Panc1 (cell line): ENCODE results near the gene AGPAT1. TPM values are rescaled to one million over a fixed set of nuclear protein-coding genes. Genes with fewer than 3 reads are reported as not detected.

Experiments
- ATAC-seq: fragments of 200-7000 bp; cut with Tn5 transposase; 2 replicates; pipeline ENCODE4 v1.9.1; 2020; ENCODE audit warnings: mild to moderate bottlenecking, moderate library complexity
- BruUV-seq: library from RNA; stranded (reverse); fragments of 400-500 nt; replicated peaks from 2 replicates; lab custom pipeline; 2021; lab: Mats Ljungman, UMichigan
- CTCF ChIA-PET: fragments of 300-600 bp; sonication (Branson Sonifier 250); formaldehyde crosslinking; loops from one replicate; lab custom pipeline; 2022; ENCODE audit warnings: antibody characterized with exemption; lab: Charles Lee
- POLR2A ChIA-PET: fragments of 300-600 bp; sonication (Branson Sonifier 250); formaldehyde crosslinking; loops from one replicate; lab custom pipeline; 2022; ENCODE audit warnings: antibody characterized with exemption; lab: Charles Lee
- DNase-seq: peaks from one replicate; pipeline ENCODE4 v3.0.0-alpha.2; 2010; ENCODE audit warnings: low read depth, low spot score
- H3K27ac ChIP-seq: 2 replicates; pipeline ENCODE4 v1.5.1; 2011; ENCODE audit warnings: mild to moderate bottlenecking, low read length, inconsistent platforms
- H3K27me3 ChIP-seq: fragments of 200-500 bp; sonication (Bioruptor generic); 2 replicates; pipeline ENCODE4 v1.6.0; 2014; ENCODE audit warnings: low read length, inconsistent platforms; ENCODE audit not compliant: control insufficient read depth, insufficient read depth
- H3K36me3 ChIP-seq: fragments of 200-500 bp; sonication (Bioruptor generic); 2 replicates; pipeline ENCODE4 v1.5.1; 2014; ENCODE audit warnings: inconsistent platforms, mild to moderate bottlenecking, low read length, moderate library complexity; ENCODE audit not compliant: control insufficient read depth, insufficient read depth
- H3K4me1 ChIP-seq: 2 replicates; pipeline ENCODE4 v1.5.1; 2011; ENCODE audit warnings: inconsistent platforms, mild to moderate bottlenecking, low read length, moderate library complexity; ENCODE audit not compliant: control insufficient read depth, insufficient read depth
- H3K4me3 ChIP-seq, 2 experiments: 2 replicates each; pipeline ENCODE4 v1.5.1; 2011 to 2012; ENCODE audit warnings: low read depth in 2 of 2, low read length in 2 of 2, mild to moderate bottlenecking in 2 of 2, inconsistent platforms in 1 of 2, moderate library complexity in 1 of 2
- H3K9me3 ChIP-seq: fragments of 200-500 bp; sonication (Bioruptor generic); 2 replicates; pipeline ENCODE4 v1.5.1; 2014; ENCODE audit warnings: low read depth, mild to moderate bottlenecking, inconsistent platforms, low read length, moderate library complexity; ENCODE audit not compliant: control insufficient read depth, insufficient read depth
- CTCF ChIP-seq: fragments of 450-650 bp; IDR thresholded peaks from 2 replicates; pipeline ENCODE4 v1.5.1; 2017; ENCODE audit warnings: mild to moderate bottlenecking
- POLR2AphosphoS5 ChIP-seq: IDR thresholded peaks from 2 replicates; pipeline ENCODE4 v1.6.1; 2012; ENCODE audit warnings: mild to moderate bottlenecking, low read depth, low read length, moderate library complexity
- REST ChIP-seq, 2 experiments: IDR thresholded peaks; 2 replicates each; pipeline ENCODE4 v1.6.1; 2011 to 2012; ENCODE audit warnings: low read depth in 2 of 2, control low read depth in 1 of 2, low read length in 1 of 2, mild to moderate bottlenecking in 1 of 2, moderate library complexity in 1 of 2; ENCODE audit not compliant: insufficient read depth in 1 of 2
- SIN3A ChIP-seq: IDR thresholded peaks from 2 replicates; pipeline ENCODE4 v1.6.1; 2012; ENCODE audit warnings: low read depth, mild to moderate bottlenecking, low read length, moderate library complexity, borderline replicate concordance; ENCODE audit not compliant: insufficient read depth
- TCF7L2 ChIP-seq: IDR thresholded peaks from 2 replicates; pipeline ENCODE4 v1.6.1; 2011; ENCODE audit warnings: mild to moderate bottlenecking, low read depth, low read length, inconsistent platforms
- in situ Hi-C: cut with HindIII; loops from 2 replicates; pipeline ENCODE4 v1.10.0; 2016; ENCODE audit warnings: low sequenced_read_pairs, low pct_unique_long_range_greater_than_20kb
- intact Hi-C: fragments of 100-400 bp; cut with micrococcal nuclease; formaldehyde crosslinking; loops from one replicate; pipeline ENCODE4 v1.10.0; 2022; ENCODE audit not compliant: unreplicated experiment
- total RNA-seq: library from RNA; stranded (reverse); gene quantifications from one replicate; pipeline ENCODE4 v1.2.1, GENCODE V29; 2021; ENCODE audit not compliant: unreplicated experiment

AGPAT1 gene
- total RNA-seq, 1 experiment from 2014 or later: 88.4 TPM

DNA sequence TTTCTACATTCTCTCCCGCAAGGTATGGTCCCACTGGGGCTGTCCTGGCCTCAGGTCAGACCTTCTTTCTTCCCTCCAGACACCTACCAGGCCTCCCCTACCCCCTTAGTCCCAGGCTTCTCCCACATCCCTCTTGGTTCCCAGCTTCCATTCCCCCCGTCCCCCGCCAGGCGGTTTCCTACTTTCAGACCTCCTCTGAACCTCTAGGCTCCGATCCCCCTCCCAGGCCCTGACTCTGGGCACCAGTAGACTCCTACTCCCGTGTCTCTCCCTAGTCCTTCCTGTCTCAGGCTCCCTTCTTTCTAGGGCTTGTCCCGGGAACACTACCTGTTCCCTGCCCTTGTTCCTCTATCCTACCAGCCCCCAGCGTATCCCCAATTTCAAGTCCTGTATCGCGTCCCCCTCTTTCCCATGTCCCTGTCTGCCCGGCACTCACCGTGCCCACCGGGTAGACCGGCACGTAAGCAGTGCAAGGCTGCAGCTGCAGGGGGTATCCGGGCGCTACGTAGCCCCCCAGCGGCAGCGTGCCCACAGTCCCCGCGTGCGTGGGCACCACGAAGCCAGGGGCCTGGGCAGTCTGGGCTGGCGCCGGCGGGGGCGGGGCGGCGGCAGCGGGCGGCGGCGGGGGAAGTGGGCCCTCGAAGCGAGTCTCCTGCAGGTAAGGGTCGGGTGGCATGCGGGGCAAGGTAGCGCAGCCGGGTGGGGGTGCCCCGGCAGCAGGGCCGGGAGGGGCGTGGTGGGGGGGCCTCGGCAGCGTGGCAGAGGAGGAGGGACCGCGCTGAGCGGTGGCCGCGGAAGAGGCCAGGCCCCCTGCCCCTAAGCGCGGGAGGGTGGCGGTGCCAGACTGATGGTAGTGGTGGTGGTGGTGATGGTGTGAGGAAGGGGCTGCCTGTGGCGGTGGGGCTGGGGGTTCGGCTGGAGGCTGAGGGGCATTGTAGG is 25.7 kb downstream of the AGPAT1 start:
- ChIA-PET CTCF (no interaction called here), POLR2A (no interaction called here)
- no TSS peak for BruUV-seq
- in situ Hi-C loops: no loop called here
- no peak for TF ChIP-seq CTCF
- no peak for TF ChIP-seq REST (IDR thresholded peaks at IDR 0.05; ENCODE audit: insufficient read depth in 1 of 2, low read depth in 2 of 2, low read length in 1 of 2)
- TF ChIP-seq TCF7L2: no peak
- no peak for TF ChIP-seq POLR2AphosphoS5
- no peak for TF ChIP-seq SIN3A
- intact Hi-C loops: no loop called here
- no peak overlapping the region for H3K27ac ChIP-seq
- no peak overlapping the region for H3K4me3 ChIP-seq
- no peak for DNase-seq
- H3K36me3 ChIP-seq: no peaks in the 10 kb centered on the region; the same call in 1 of the 2 replicates
- H3K4me1 ChIP-seq: peaks cover 20% of the 10 kb centered on the region
- no peaks in the 10 kb centered on the region for H3K9me3 ChIP-seq
- ATAC-seq: no peak
- no peaks in the 10 kb centered on the region for H3K27me3 ChIP-seq

DNA sequence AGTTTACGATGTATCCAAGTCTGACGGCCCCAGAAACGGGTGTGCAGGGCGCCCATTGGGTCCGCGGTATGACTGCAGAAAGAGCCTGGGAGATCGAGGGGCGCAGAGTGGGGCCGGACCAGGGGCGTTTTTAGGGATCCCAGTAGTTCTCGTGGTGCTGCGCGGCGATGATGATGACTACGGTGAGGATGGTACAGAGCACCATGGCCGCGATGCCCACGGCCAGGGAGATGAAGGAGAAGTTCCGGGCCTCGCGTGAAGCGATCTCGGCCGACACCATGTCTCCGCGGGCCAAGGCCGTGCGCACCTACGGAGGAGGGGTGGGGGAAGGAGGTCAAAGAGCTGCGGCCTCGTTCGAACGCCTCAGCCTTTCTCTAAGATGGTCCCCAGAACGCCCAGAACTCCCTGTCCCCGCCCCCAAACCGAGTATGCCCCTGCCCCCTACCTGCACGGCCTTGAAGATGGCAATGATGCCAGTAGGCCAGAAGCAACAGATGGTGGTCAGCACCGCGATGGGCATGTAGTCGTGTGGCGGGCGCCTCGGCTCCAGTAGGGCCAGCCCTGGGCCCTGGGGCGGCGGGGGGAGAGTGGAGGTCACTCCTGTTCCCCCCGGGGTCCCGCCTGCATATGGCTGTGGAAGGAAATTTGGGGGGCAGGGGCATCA is 26.7 kb downstream of the AGPAT1 start:
- POLR2A ChIA-PET: no interaction called here
- ATAC-seq: no peak

More for the DNA sequence above, 26.7 kb downstream of the AGPAT1 start:
- Histone ChIP-seq H3K36me3 (no peaks in the 10 kb centered on the region; the same call in 1 of the 2 replicates), H3K9me3 (no peaks in the 10 kb centered on the region), H3K4me1 (peaks cover 14% of the 10 kb centered on the region), H3K4me3 (no peak overlapping the region), H3K27me3 (no peaks in the 10 kb centered on the region), H3K27ac (no peak overlapping the region)
- BruUV-seq: no TSS peak
- DNase-seq: no peak
- in situ Hi-C loops: no loop called here
- TF ChIP-seq TCF7L2 (no peak), SIN3A (no peak), POLR2AphosphoS5 (no peak), CTCF (no peak), REST (IDR thresholded peaks at IDR 0.05; ENCODE audit: insufficient read depth in 1 of 2, low read depth in 2 of 2, low read length in 1 of 2) (no peak)
- intact Hi-C loops: no loop called here
- CTCF ChIA-PET: no interaction called here
